ENCODE data around the gene ADD3.

- no peak for TF ChIP-seq CTCF (IDR thresholded peaks at IDR 0.05; ENCODE audit: low read length)
- TF ChIP-seq EZH2 (IDR thresholded peaks at IDR 0.05; ENCODE audit: borderline replicate concordance, low read length), result no peak
These were observed 38.0 kb downstream of the ADD3 start for GRCh38 chr10:110045772-110046171.
